GM19328 (cell line): ENCODE results near the gene NDFIP2.
"Not testable (repeated sequence)": the region's sequence is repeated elsewhere in the genome, so short reads cannot be mapped to it uniquely, and the experiment has no call there.

Experiments
- ATAC-seq: cut with Tn5 transposase; IDR thresholded peaks from one replicate; pipeline ENCODE4 v1.9.1; 2021; ENCODE audit warnings: mild to moderate bottlenecking, moderate library complexity; ENCODE audit not compliant: unreplicated experiment

NDFIP2 gene

GRCh38 chr13:79589603-79590393 is 108.8 kb downstream of the NDFIP2 start:
- ATAC-seq, result no peak

DNA sequence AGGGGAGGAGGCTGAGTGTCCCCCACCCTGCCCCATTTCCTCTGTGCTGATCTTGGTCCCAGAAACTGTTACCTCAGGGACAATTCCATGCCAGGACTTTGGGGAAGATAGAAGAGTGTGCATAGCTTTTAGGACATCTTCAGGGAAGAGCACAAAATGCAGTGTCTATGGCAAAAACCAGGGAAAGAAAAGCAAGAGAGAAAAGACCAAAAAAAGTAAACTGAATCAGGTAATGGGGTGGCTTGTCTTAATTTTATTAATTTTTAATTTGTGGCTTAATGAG is 109.4 kb downstream of the NDFIP2 start:
- no peak for ATAC-seq

- no peak for ATAC-seq
Measured at GRCh38 chr13:79591493-79591892, 110.5 kb downstream of the NDFIP2 start.

- ATAC-seq, result no peak
Measured at GRCh38 chr13:79593121-79593520, 112.2 kb downstream of the NDFIP2 start.

- no peak for ATAC-seq
Measured at GRCh38 chr13:79593641-79594275, 112.8 kb downstream of the NDFIP2 start.

- ATAC-seq, result not testable (repeated sequence)
Measured at GRCh38 chr13:79600146-79600545, 119.2 kb downstream of the NDFIP2 start.

DNA sequence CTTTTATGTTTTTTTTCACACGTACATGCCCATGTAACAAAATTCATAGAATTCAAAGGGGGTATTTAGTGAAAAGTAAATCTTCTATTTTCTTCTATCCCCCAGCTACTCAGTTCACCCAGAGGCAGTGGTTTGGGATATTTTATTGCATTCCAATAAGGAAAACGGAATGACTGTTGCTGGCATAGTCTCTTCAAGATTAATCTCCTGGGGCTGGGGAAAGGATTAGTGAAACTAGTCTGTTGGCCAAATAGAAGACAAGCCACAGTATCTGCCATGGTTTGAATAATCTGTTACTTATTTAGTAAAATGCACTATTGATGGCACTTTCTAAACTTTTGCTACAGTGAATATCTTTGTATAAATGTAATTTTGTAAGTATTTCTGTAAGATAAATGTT is 122.0 kb downstream of the NDFIP2 start:
- no peak for ATAC-seq

- ATAC-seq, result no peak
Measured at GRCh38 chr13:79604752-79605151, 123.8 kb downstream of the NDFIP2 start.
